Right cardiac atrium (tissue), 5 donors: ENCODE measurements around the gene CCNB1IP1. TPM values are rescaled to one million over a fixed set of nuclear protein-coding genes. Genes with fewer than 3 reads are reported as not detected.
"Not testable (repeated sequence)": the region's sequence is repeated elsewhere in the genome, so short reads cannot be mapped to it uniquely, and the experiment has no call there.

Experiments used
- ATAC-seq, 2 donors: fragments of 200-7000 bp; cut with Tn5 transposase; one replicate each; pipeline versions ENCODE4 v1.8.0 to v1.9.1; 2020; ENCODE audit warnings: moderate library complexity in 2 of 2, mild to moderate bottlenecking in 1 of 2
- DNase-seq, 3 donors: peaks; one replicate each; pipeline ENCODE4 v3.0.0-alpha.2; 2020
- H3K27ac ChIP-seq: one replicate; pipeline ENCODE4 v1.5.1; 2013; ENCODE audit warnings: mild to moderate bottlenecking, low read length, control low read depth, moderate library complexity
- H3K27me3 ChIP-seq: one replicate; pipeline ENCODE4 v1.6.1; 2013; ENCODE audit not compliant: control insufficient read depth, insufficient read depth
- H3K4me1 ChIP-seq: one replicate; pipeline ENCODE4 v1.6.1; 2013; ENCODE audit warnings: low read length; ENCODE audit not compliant: control insufficient read depth, insufficient read depth
- H3K4me3 ChIP-seq: one replicate; pipeline ENCODE4 v1.5.1; 2013; ENCODE audit warnings: low read length, control low read depth
- H3K9me3 ChIP-seq: one replicate; pipeline ENCODE4 v1.6.1; 2013; ENCODE audit warnings: low read length; ENCODE audit not compliant: control insufficient read depth
- WGBS: extraction: QIAGEN DNeasy Blood & Tissue Kit; methylation state at CpG from one replicate; pipeline ENCODE4 v1.1.7; 2013; 5-methylcytosine and 5-hydroxymethylcytosine counted together
- intact Hi-C, 4 donors: fragments of 100-400 bp; cut with DNase I; formaldehyde crosslinking; loops; one replicate each; pipeline versions ENCODE4 v1.11.0 to v1.14.0; 2022 to 2023
- polyA plus RNA-seq: library from polyadenylated mRNA; stranded (reverse); fragments of 200-250 nt; gene quantifications from one replicate; pipeline ENCODE4 v1.2.3, GENCODE V29; 2013
- total RNA-seq, 4 donors: library from RNA; stranded (reverse); fragmentation: NEBNext Ultra II Directional; extraction: Animal tissue kit (Norgen Biotek cat#: 25700); gene quantifications; one replicate each; pipeline ENCODE4 v1.2.1, GENCODE V29; 2021
- donor health status: healthy with polysubstance abuse.
- donor health status: DM: no; HTN: yes; CAD: no.
- donor health status: DM: no; HTN: no; CAD: no.
- donor health status: DM: no; HTN: yes; CAD: no; lungs with severe emphysema.
- donor health status: DM: yes; HTN: yes; CAD: no.

The CCNB1IP1 gene
- total and polyA plus RNA-seq, 5 donors, result 41.0 to 72.1 (median 50.4) TPM

- intact Hi-C loops, result no loop called here
- DNase-seq, result peak; percentile 79 to 91 (median 91)
- Histone ChIP-seq H3K27ac (peak within 1 kb of the TSS; percentile 24), H3K27me3 (no peaks in the 10 kb centered on the region), H3K9me3 (no peaks in the 10 kb centered on the region), H3K4me1 (no peaks in the 10 kb centered on the region), H3K4me3 (peak within 1 kb of the TSS; percentile 88)
- WGBS, result under 1% methylated on average over 27 of the region's 27 CpGs
- ATAC-seq, result peak; percentile 96 to 98
Observed at GRCh38 chr14:20305265-20306078, 27.6 kb downstream of the CCNB1IP1 start, which contains the start of gene TTC5. TTC5 (minus strand) TSS chr14:20305951; CDS start chr14:20305937, 14 bp downstream.

GRCh38 chr14:20302042-20302755, 30.9 kb downstream of the CCNB1IP1 start:
- intact Hi-C loops, result no loop called here
- no peak overlapping the region for H3K27ac ChIP-seq
- WGBS, result 93% methylated on average over 1 of the region's 1 CpG

DNA sequence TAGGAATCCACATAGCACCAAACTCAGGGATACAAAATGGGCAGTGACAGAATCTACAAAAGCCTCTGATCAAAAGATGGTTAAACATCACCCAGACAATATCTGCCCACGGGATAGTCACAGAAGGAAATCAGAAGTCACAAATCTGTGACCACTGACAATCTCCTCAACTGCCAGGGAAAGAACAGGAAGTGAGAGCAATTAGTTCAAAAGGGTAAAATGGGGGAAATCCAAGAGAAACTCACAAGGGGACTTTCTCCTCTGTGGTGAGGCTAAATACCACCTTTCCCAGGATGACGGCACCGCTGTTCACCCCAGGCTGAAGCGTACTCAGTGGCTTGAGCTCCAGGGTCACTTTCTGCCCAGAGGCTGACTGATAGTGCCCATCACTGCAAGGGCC, 38.0 kb downstream of the CCNB1IP1 start:
- no peak overlapping the region for H3K27ac ChIP-seq
- H3K4me1 ChIP-seq, result no peaks in the 10 kb centered on the region
- no peaks in the 10 kb centered on the region for H3K27me3 ChIP-seq
- no peaks in the 10 kb centered on the region for H3K9me3 ChIP-seq
- no peak for ATAC-seq
- no peak overlapping the region for H3K4me3 ChIP-seq
- WGBS, result 71% methylated on average over 4 of the region's 4 CpGs
- DNase-seq, result no peak
- intact Hi-C loops, result no loop called here

More at GRCh38 chr14:20302042-20302755, 30.9 kb downstream of the CCNB1IP1 start:
- ATAC-seq (no peak), DNase-seq (no peak)
- no peaks in the 10 kb centered on the region for H3K27me3 ChIP-seq
- no peaks in the 10 kb centered on the region for H3K9me3 ChIP-seq
- H3K4me3 ChIP-seq, result no peak overlapping the region
- no peaks in the 10 kb centered on the region for H3K4me1 ChIP-seq

- no peaks in the 10 kb centered on the region for H3K9me3 ChIP-seq
- WGBS, result 93% methylated on average over 2 of the region's 2 CpGs
- H3K27ac ChIP-seq, result no peak overlapping the region
- ATAC-seq (no peak), DNase-seq (no peak)
- no peak overlapping the region for H3K4me3 ChIP-seq
- H3K4me1 ChIP-seq, result no peaks in the 10 kb centered on the region
- no peaks in the 10 kb centered on the region for H3K27me3 ChIP-seq
- intact Hi-C loops, result no loop called here
Observed at GRCh38 chr14:20294636-20295035, 38.4 kb downstream of the CCNB1IP1 start.

DNA sequence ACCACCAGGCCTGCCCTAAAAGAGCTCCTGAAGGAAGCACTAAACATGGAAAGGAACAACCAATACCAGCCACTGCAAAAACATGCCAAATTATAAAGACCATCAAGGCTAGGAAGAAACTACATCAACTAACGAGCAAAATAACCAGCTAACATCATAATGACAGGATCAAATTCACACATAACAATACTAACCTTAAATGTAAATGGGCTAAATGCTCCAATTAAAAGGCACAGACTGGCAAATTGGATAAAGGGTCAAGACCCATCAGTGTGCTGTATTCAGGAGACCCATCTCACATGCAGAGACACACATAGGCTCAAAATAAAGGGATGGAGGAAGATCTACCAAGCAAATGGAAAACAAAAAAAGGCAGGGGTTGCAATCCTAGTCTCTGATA, 51.1 kb downstream of the CCNB1IP1 start:
- DNase-seq, H3K27me3 ChIP-seq, intact Hi-C loops, ATAC-seq, H3K4me1 ChIP-seq, H3K4me3 ChIP-seq, H3K9me3 ChIP-seq, H3K27ac ChIP-seq: not testable (repeated sequence)
- WGBS, result 94% methylated on average over 1 of the region's 1 CpG

GRCh38 chr14:20280265-20280664, 52.8 kb downstream of the CCNB1IP1 start:
- H3K4me3 ChIP-seq, H3K9me3 ChIP-seq, H3K27me3 ChIP-seq, intact Hi-C loops, ATAC-seq, H3K4me1 ChIP-seq, H3K27ac ChIP-seq, DNase-seq: not testable (repeated sequence)
- 95% methylated on average over 7 of the region's 7 CpGs for WGBS

- WGBS, result 38% methylated on average over 1 of the region's 1 CpG
- H3K4me3 ChIP-seq, result no peak overlapping the region
- ATAC-seq (no peak), DNase-seq (peak in 2 of 3 donors; percentile 43 to 73)
- H3K9me3 ChIP-seq, result no peaks in the 10 kb centered on the region
- H3K27me3 ChIP-seq, result no peaks in the 10 kb centered on the region
- H3K27ac ChIP-seq, result no peak overlapping the region
- intact Hi-C loops, result no loop called here
- H3K4me1 ChIP-seq, result no peaks in the 10 kb centered on the region
Observed at GRCh38 chr14:20278414-20278813, 54.7 kb downstream of the CCNB1IP1 start.

- intact Hi-C loops, result no loop called here
- DNase-seq (no peak), ATAC-seq (no peak)
- Histone ChIP-seq H3K4me3 (no peak overlapping the region), H3K27ac (no peak overlapping the region), H3K4me1 (no peaks in the 10 kb centered on the region), H3K27me3 (no peaks in the 10 kb centered on the region), H3K9me3 (no peaks in the 10 kb centered on the region)
- WGBS, result 97% methylated on average over 2 of the region's 2 CpGs
Observed at GRCh38 chr14:20277409-20277808, 55.7 kb downstream of the CCNB1IP1 start.

- no peaks in the 10 kb centered on the region for H3K27me3 ChIP-seq
- no peak overlapping the region for H3K27ac ChIP-seq
- no peak for ATAC-seq
- no peak for DNase-seq
- H3K4me1 ChIP-seq, result no peaks in the 10 kb centered on the region
- intact Hi-C loops, result no loop called here
- H3K4me3 ChIP-seq, result no peak overlapping the region
- 98% methylated on average over 2 of the region's 2 CpGs for WGBS
- H3K9me3 ChIP-seq, result no peaks in the 10 kb centered on the region
Observed at GRCh38 chr14:20274062-20274461, 59.0 kb downstream of the CCNB1IP1 start.

GRCh38 chr14:20264361-20264760, 68.7 kb downstream of the CCNB1IP1 start:
- H3K4me3 ChIP-seq, intact Hi-C loops, H3K4me1 ChIP-seq, ATAC-seq, DNase-seq, H3K27me3 ChIP-seq, H3K27ac ChIP-seq, H3K9me3 ChIP-seq: not testable (repeated sequence)
- 88% methylated on average over 5 of the region's 5 CpGs for WGBS

DNA sequence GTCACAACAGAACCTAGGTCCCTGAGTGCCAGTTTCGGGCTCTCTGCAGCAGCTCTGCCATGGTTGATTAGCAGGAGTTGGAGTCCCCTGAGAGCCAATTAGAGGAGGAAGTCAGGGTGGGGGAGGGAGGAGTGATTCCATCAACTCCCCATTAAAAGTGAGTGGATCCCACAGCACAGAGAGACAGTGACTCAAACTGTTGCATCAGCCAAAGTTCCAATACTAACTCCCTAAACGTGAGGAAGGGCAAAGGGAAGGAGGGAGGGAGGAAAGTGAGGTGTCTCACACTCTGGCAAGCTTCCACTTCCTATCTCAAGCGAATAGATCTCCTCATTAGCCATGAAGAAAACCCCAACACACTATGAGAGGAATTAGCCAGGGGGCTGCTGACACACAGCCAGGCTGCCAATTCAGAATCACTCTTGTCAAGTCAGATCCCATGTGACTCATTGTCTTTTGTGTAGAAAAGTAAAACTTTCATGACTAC, 70.4 kb downstream of the CCNB1IP1 start:
- Histone ChIP-seq H3K27me3 (no peaks in the 10 kb centered on the region), H3K4me1 (no peaks in the 10 kb centered on the region), H3K27ac (no peak overlapping the region), H3K9me3 (no peaks in the 10 kb centered on the region), H3K4me3 (no peak overlapping the region)
- intact Hi-C loops, result no loop called here
- WGBS, result 38% methylated on average over 3 of the region's 3 CpGs
- DNase-seq, result no peak
- ATAC-seq, result no peak
